H1 (cell line): ENCODE measurements around the gene PSPH. TPM values are rescaled to one million over a fixed set of nuclear protein-coding genes. Genes with fewer than 3 reads are reported as not detected.

ENCODE experiments used
- CTCF ChIA-PET: fragments of 300-600 bp; sonication (Branson Sonifier 250); formaldehyde crosslinking; loops from one replicate; lab custom pipeline; 2021; ENCODE audit not compliant: partially characterized antibody; lab: Charles Lee
- POLR2A ChIA-PET: fragments of 300-600 bp; sonication (Branson Sonifier 250); formaldehyde crosslinking; loops from one replicate; lab custom pipeline; 2021; ENCODE audit warnings: inconsistent platforms; ENCODE audit not compliant: partially characterized antibody; lab: Charles Lee
- DNase-seq, 2 experiments: peaks; one replicate each; pipeline versions ENCODE4 v3.0.0 to v3.0.0-alpha.2; 2010 to 2022; ENCODE audit warnings: low spot score in 2 of 2, low read depth in 1 of 2, mixed read lengths in 1 of 2
- FAIRE-seq: peaks from 2 replicates; lab custom pipeline; 2011; peaks lifted over from hg19 to GRCh38; lab: Jason Lieb, UNC
- H2AFZ ChIP-seq: 2 replicates; pipeline ENCODE4 v1.8.1; 2012; ENCODE audit warnings: low read length, inconsistent platforms
- H2AK5ac ChIP-seq: 2 replicates; pipeline ENCODE4 v1.6.1; 2013; ENCODE audit warnings: low read depth, low read length
- H2BK120ac ChIP-seq: replicated peaks from 2 replicates; pipeline ENCODE3; 2013; ENCODE audit warnings: low read depth, low read length, inconsistent platforms
- H2BK12ac ChIP-seq: 2 replicates; pipeline ENCODE4 v1.6.1; 2013; ENCODE audit warnings: low read depth, low read length
- H2BK15ac ChIP-seq: 2 replicates; pipeline ENCODE4 v1.6.1; 2013; ENCODE audit warnings: low read length
- H2BK20ac ChIP-seq: 2 replicates; pipeline ENCODE4 v1.6.1; 2013; ENCODE audit warnings: low read length
- H2BK5ac ChIP-seq: 2 replicates; pipeline ENCODE4 v1.6.1; 2013; ENCODE audit warnings: low read depth, low read length
- H3K14ac ChIP-seq: 2 replicates; pipeline ENCODE4 v1.6.1; 2013; ENCODE audit warnings: inconsistent platforms; ENCODE audit not compliant: insufficient read length
- H3K18ac ChIP-seq: 2 replicates; pipeline ENCODE4 v1.6.1; 2013; ENCODE audit warnings: low read length; ENCODE audit errors: extremely low read depth
- H3K23ac ChIP-seq: 2 replicates; pipeline ENCODE4 v1.6.1; 2013; ENCODE audit warnings: inconsistent platforms; ENCODE audit not compliant: insufficient read length
- H3K23me2 ChIP-seq: 2 replicates; pipeline ENCODE4 v1.6.1; 2013; ENCODE audit warnings: low read depth, low read length
- H3K27ac ChIP-seq: 2 replicates; pipeline ENCODE4 v1.6.1; 2011; ENCODE audit warnings: low read depth, low read length, inconsistent platforms
- H3K27me3 ChIP-seq, 4 experiments: replicated peaks in 1 of 4; 1 replicate in 1 of 4; 2 replicates in 3 of 4; pipeline versions ENCODE4 v1.6.1 to v1.8.1; 2011 to 2013; ENCODE audit warnings: low read length in 3 of 4, mild to moderate bottlenecking in 3 of 4, inconsistent platforms in 2 of 4, mixed read lengths in 2 of 4, moderate library complexity in 1 of 4; ENCODE audit not compliant: control insufficient read depth in 3 of 4, insufficient read depth in 3 of 4; ENCODE audit errors: extremely low read depth in 1 of 4
- H3K36me3 ChIP-seq, 4 experiments: 2 replicates each; pipeline versions ENCODE4 v1.6.1 to v1.8.1; 2011 to 2013; ENCODE audit warnings: mild to moderate bottlenecking in 4 of 4, low read length in 3 of 4, moderate library complexity in 2 of 4, control low read depth in 1 of 4, inconsistent platforms in 1 of 4; ENCODE audit not compliant: insufficient read depth in 4 of 4, control insufficient read depth in 2 of 4
- H3K4ac ChIP-seq: replicated peaks from 2 replicates; pipeline ENCODE3; 2013; ENCODE audit warnings: low read length, low read depth, mixed read lengths, inconsistent platforms; ENCODE audit not compliant: insufficient read length
- H3K4me1 ChIP-seq, 4 experiments: replicated peaks in 1 of 4; 1 replicate in 1 of 4; 2 replicates in 3 of 4; pipeline versions ENCODE4 v1.6.1 to v1.8.1; 2011 to 2013; ENCODE audit warnings: low read length in 3 of 4, inconsistent platforms in 2 of 4, mixed read lengths in 1 of 4; ENCODE audit not compliant: insufficient read depth in 4 of 4, control insufficient read depth in 3 of 4
- H3K4me2 ChIP-seq, 2 experiments: 2 replicates each; pipeline versions ENCODE4 v1.6.1 to v1.8.1; 2011 to 2013; ENCODE audit warnings: low read depth in 2 of 2, low read length in 2 of 2, control low read depth in 1 of 2, inconsistent platforms in 1 of 2, mild to moderate bottlenecking in 1 of 2; ENCODE audit not compliant: insufficient read depth in 1 of 2
- H3K4me3 ChIP-seq, 4 experiments: fragments of 200-600, 300-600 bp in 1 of 4; sonication (generic), shearing (Covaris generic), sonication (Bioruptor Twin) in 1 of 4; 2 replicates each; pipeline versions ENCODE4 v1.5.1 to v1.8.1; 2011 to 2016; ENCODE audit warnings: low read length in 4 of 4, low read depth in 3 of 4, control low read depth in 2 of 4, inconsistent platforms in 2 of 4, mild to moderate bottlenecking in 2 of 4, mixed read lengths in 1 of 4, moderate library complexity in 1 of 4; ENCODE audit not compliant: insufficient read depth in 2 of 4; ENCODE audit errors: extremely low read depth in 1 of 4
- H3K56ac ChIP-seq: replicated peaks from 2 replicates; pipeline ENCODE3; 2013; ENCODE audit warnings: low read depth, mild to moderate bottlenecking, mixed read lengths, low read length, inconsistent platforms; ENCODE audit not compliant: insufficient read length
- H3K79me1 ChIP-seq: 2 replicates; pipeline ENCODE4 v1.6.1; 2013; ENCODE audit warnings: low read depth, low read length, control low read depth
- H3K79me2 ChIP-seq, 2 experiments: 2 replicates each; pipeline versions ENCODE4 v1.6.1 to v1.8.1; 2012 to 2013; ENCODE audit warnings: low read length in 2 of 2, mild to moderate bottlenecking in 2 of 2, inconsistent platforms in 1 of 2; ENCODE audit not compliant: insufficient read depth in 2 of 2, control insufficient read depth in 1 of 2
- H3K9ac ChIP-seq, 4 experiments: replicated peaks in 1 of 4; 1 replicate in 1 of 4; 2 replicates in 3 of 4; pipeline versions ENCODE4 v1.6.1 to v1.8.1; 2011 to 2013; ENCODE audit warnings: low read depth in 3 of 4, low read length in 3 of 4, control low read depth in 2 of 4, mild to moderate bottlenecking in 2 of 4, moderate library complexity in 2 of 4, inconsistent platforms in 1 of 4; ENCODE audit errors: extremely low read depth in 1 of 4
- H3K9me3 ChIP-seq, 2 experiments: 2 replicates each; pipeline versions ENCODE4 v1.6.1 to v1.8.1; 2012 to 2013; ENCODE audit warnings: mild to moderate bottlenecking in 2 of 2, moderate library complexity in 2 of 2, control low read depth in 1 of 2, inconsistent platforms in 1 of 2, low read depth in 1 of 2, low read length in 1 of 2, mixed read lengths in 1 of 2; ENCODE audit not compliant: insufficient read depth in 2 of 2
- H4K20me1 ChIP-seq, 2 experiments: replicated peaks in 1 of 2; 2 replicates each; pipeline versions ENCODE3 to v1.8.1; 2011 to 2013; ENCODE audit warnings: inconsistent platforms in 2 of 2, low read length in 2 of 2, mild to moderate bottlenecking in 1 of 2; ENCODE audit not compliant: insufficient read depth in 2 of 2, control insufficient read depth in 1 of 2
- H4K5ac ChIP-seq: 2 replicates; pipeline ENCODE4 v1.6.1; 2013; ENCODE audit warnings: low read length, low read depth, mixed read lengths, inconsistent platforms; ENCODE audit not compliant: insufficient read length
- H4K8ac ChIP-seq: 2 replicates; pipeline ENCODE4 v1.8.0; 2013; ENCODE audit warnings: mild to moderate bottlenecking, moderate library complexity, low read length, inconsistent platforms; ENCODE audit not compliant: insufficient read depth; ENCODE audit errors: extremely low read depth
- H4K91ac ChIP-seq: replicated peaks from 2 replicates; pipeline ENCODE3; 2013; ENCODE audit warnings: low read length, mixed read lengths, inconsistent platforms; ENCODE audit not compliant: insufficient read length
- EGR1 ChIP-seq: IDR thresholded peaks from 2 replicates; pipeline ENCODE4 v1.6.1; 2011; ENCODE audit warnings: low read depth, low read length, borderline replicate concordance
- FOSL1 ChIP-seq: IDR thresholded peaks from 2 replicates; pipeline ENCODE4 v1.6.1; 2011; ENCODE audit warnings: mild to moderate bottlenecking, low read depth, low read length, moderate library complexity; ENCODE audit not compliant: insufficient read depth
- JUN ChIP-seq: IDR thresholded peaks from 2 replicates; pipeline ENCODE4 v1.6.1; 2011; ENCODE audit warnings: low read depth, mild to moderate bottlenecking, improper control_type of control experiment, low read length
- RFX5 ChIP-seq: IDR thresholded peaks from 2 replicates; pipeline ENCODE4 v1.6.1; 2011; ENCODE audit warnings: low read depth, low read length, improper control_type of control experiment, borderline replicate concordance
- SP1 ChIP-seq: IDR thresholded peaks from 2 replicates; pipeline ENCODE4 v1.6.1; 2011; ENCODE audit warnings: low read depth, low read length
- TAF7 ChIP-seq: optimal IDR thresholded peaks from 2 replicates; pipeline ENCODE3; 2011; ENCODE audit warnings: low read depth, mild to moderate bottlenecking, inconsistent platforms, low read length, moderate library complexity, borderline replicate concordance
- TEAD4 ChIP-seq: IDR thresholded peaks from 2 replicates; pipeline ENCODE4 v1.6.1; 2012; ENCODE audit warnings: low read depth, low read length, inconsistent platforms, mixed read lengths
- WGBS, 2 experiments: shearing (Covaris generic) in 1 of 2; methylation state at CpG; one replicate each; pipeline versions ENCODE4 v1.1.6 to v1.1.7; 2013 to 2015; ENCODE audit warnings: low lambda C conversion rate in 2 of 2, mixed read lengths in 2 of 2, inconsistent platforms in 1 of 2, low coverage in 1 of 2, missing lambda C conversion rate in 1 of 2; ENCODE audit not compliant: insufficient replicate concordance in 2 of 2, insufficient coverage in 1 of 2, insufficient read length in 1 of 2; ENCODE audit errors: extremely low coverage in 1 of 2, missing lambda C conversion rate in 1 of 2; 5-methylcytosine and 5-hydroxymethylcytosine counted together
- polyA plus RNA-seq, 7 experiments: library from polyadenylated mRNA; depleted of rRNA in 3 of 7; stranded (reverse) in 5 of 7; unstranded in 2 of 7; fragments of >200 nt in 5 of 7; fragments of 200-250 nt in 2 of 7; gene quantifications; 1 replicate in 5 of 7; 2 replicates in 1 of 7; 4 replicates in 1 of 7; pipeline versions ENCODE4 v1.2.1 to v1.2.3, GENCODE V29; 2011 to 2013; ENCODE audit warnings: missing spikeins in 2 of 7, mixed read lengths in 2 of 7
- total RNA-seq: library from RNA; stranded (reverse); fragmentation: NEBNext Ultra II Directional; extraction: Animal tissue kit (Norgen Biotek cat#: 25700); gene quantifications from 2 replicates; pipeline ENCODE4 v1.2.1, GENCODE V29; 2021

Gene PSPH
- total and polyA plus RNA-seq, 2 of the 8 experiments (the other 6 are each of a cell fraction or from before 2014, with no cell fraction given) = 31.0 to 64.8 TPM

GRCh38 chr7:56081626-56082340 lies 30.5 kb upstream of the PSPH start:
- H3K27me3 ChIP-seq = no peaks in the 10 kb centered on the region
- no peak overlapping the region for H3K4me2 ChIP-seq
- H3K14ac ChIP-seq = no peak overlapping the region
- H3K23me2 ChIP-seq = no peaks in the 10 kb centered on the region
- ChIA-PET POLR2A (interaction anchor here (1.3 to 3.6 kb wide), 3 partner anchors 11 to 72 kb away, joined by 4 to 18 read pairs (median 5); partner anchors contain the start of gene PHKG1), CTCF (no interaction called here)
- no peak overlapping the region for H2BK20ac ChIP-seq
- no peak overlapping the region for H3K23ac ChIP-seq
- no peak overlapping the region for H3K4me3 ChIP-seq
- no peak overlapping the region for H4K5ac ChIP-seq
- no peak overlapping the region for H3K9ac ChIP-seq
- peaks cover 0 to 19% (median 5%) of the 10 kb centered on the region in 4 experiments; a peak in 7 of 8 replicates for H3K36me3 ChIP-seq
- no peak overlapping the region for H3K56ac ChIP-seq
- no peak overlapping the region for H2BK120ac ChIP-seq
- no peak overlapping the region for H4K91ac ChIP-seq
- H3K79me1 ChIP-seq = no peaks in the 10 kb centered on the region
- no peak overlapping the region for H2BK15ac ChIP-seq
- no peaks in the 10 kb centered on the region for H3K4me1 ChIP-seq
- no peaks in the 10 kb centered on the region for H3K9me3 ChIP-seq
- 89% methylated on average over 21 of the region's 29 CpGs; no CpG with 5 or more reads in 1 of the 2 experiments for WGBS, 2 experiments
- FAIRE-seq = no peak
- H4K20me1 ChIP-seq = peaks cover 0 to 2% of the 10 kb centered on the region in 2 experiments
- H3K4ac ChIP-seq = no peak overlapping the region
- DNase-seq = no peak
- no peak overlapping the region for H2BK5ac ChIP-seq
- H2AK5ac ChIP-seq = no peak overlapping the region
- no peak overlapping the region for H2AFZ ChIP-seq
- no peak overlapping the region for H3K18ac ChIP-seq
- no peaks in the 10 kb centered on the region for H3K79me2 ChIP-seq
- TF ChIP-seq TAF7 (no peak), TEAD4 (no peak), SP1 (no peak), EGR1 (no peak), RFX5 (no peak), FOSL1 (no peak), JUN (no peak)
- peak overlapping the region; percentile 25; the same call in 1 of the 2 replicates for H4K8ac ChIP-seq
- no peak overlapping the region for H3K27ac ChIP-seq
- no peak overlapping the region for H2BK12ac ChIP-seq
